Hematopoietic multipotent progenitor cell treated with erythropoietin and hydrocortisone succinate and interleukin-3 and kit ligand, for 15 days (in vitro differentiated cells): Measurements from ENCODE around the gene EFHD2.
"Not testable (repeated sequence)": the region's sequence is repeated elsewhere in the genome, so short reads cannot be mapped to it uniquely, and the experiment has no call there.

ENCODE experiments used
- DNase-seq: peaks from one replicate; pipeline ENCODE4 v3.0.0-alpha.2; 2015; ENCODE audit warnings: low spot score

EFHD2 gene

DNA sequence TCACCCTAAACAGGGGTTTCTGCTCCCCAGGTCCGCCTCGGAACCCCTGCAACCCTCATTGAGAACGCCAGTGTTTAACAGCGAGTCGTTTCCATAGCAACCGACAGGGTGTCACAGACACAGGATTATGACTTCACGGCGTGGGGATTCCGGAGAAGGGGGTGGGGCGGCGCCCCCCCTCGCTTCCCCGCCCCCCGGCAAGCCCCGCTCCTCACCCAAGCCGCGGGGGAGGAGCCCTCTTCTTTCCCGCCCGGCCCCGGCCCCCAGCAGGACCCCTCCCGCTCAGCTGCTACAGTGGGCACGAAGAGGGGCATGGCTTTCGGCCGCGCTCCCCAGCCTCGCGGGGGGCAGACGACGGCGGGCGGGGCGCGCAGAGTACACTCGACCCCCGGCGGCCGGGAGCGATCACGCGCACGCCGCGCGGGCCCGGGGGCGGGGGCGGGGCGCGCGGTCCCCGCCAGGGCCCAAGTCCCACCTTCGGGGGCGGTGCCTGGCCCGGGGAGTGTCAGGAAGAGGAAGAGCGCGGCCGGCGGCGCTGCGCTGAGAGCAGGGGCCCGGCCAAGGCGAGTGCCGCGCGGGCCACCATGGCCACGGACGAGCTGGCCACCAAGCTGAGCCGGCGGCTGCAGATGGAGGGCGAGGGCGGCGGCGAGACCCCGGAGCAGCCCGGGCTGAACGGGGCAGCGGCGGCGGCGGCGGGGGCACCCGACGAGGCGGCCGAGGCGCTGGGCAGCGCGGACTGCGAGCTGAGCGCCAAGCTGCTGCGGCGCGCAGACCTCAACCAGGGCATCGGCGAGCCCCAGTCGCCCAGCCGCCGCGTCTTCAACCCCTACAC is at the start of gene EFHD2:
EFHD2 (plus strand) TSS at position 501 of the 835 bp plus-strand sequence; CDS start at position 585, 84 bp downstream.
- peak; percentile 38 for DNase-seq

DNA sequence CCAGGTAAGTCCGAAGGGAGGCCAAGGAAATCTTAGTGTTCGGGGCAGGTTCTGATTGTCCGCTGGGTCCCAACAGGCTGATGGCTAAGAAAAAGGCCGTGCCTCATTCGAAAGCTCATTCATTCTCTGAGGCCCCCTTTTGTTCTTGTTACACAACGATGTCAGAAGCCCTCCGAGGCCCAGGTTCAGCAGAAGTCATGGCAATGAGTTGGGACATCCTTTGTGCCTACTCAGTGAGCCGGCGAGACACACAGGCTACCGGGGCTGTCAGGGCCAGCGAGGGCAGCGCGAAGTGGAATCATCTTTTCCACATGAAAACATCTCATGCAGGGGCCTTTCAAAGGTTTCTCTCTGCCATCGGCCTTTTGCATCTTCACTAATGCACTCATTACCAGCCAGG is 49.0 kb upstream of the EFHD2 start:
- DNase-seq, result no peak

- no peak for DNase-seq
Measured at GRCh38 chr1:15362096-15362736, 47.5 kb upstream of the EFHD2 start.

DNA sequence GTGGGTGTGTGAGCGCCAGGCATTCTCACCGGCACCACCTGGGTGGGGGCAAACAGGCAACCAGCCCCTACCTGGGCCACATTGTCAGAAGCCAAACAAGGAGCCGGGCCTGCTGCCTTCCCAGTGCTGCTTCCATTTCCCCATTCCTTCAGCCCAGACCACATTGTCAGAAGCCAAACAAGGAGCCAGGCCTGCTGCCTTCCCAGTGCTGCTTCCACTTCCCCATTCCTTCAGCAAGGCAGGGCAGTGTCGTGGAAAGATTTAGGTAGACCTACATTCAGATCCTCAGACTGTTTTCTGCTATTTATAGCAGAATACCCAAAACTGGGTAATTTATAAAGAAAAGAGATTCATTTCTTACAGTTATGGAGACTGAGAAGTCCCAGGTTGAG is 47.0 kb upstream of the EFHD2 start:
- DNase-seq, result no peak

DNA sequence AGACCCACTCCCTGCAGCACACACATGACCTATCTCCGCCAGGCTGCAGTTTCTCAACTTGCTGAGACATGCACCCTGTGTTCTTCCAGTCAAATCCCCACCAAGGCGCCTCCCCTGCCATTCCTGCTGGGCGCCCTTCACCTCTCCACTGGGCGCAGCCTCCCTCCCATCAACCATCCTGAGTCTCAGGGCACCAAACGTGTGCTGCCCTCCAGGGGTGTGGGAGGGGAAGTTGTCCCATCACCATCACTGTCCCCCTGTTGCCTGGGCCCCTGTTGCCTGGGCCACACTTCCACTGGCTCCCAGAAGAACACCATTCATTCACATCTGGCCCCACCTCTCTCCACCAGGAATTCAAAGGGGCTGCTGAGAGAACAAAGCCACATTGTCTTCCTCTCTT is 44.9 kb upstream of the EFHD2 start:
- DNase-seq, result no peak

- no peak for DNase-seq
Measured at GRCh38 chr1:15368888-15369287, 40.8 kb upstream of the EFHD2 start.

- DNase-seq, result no peak
Measured at GRCh38 chr1:15370268-15370667, 39.4 kb upstream of the EFHD2 start.

- no peak for DNase-seq
Measured at GRCh38 chr1:15370781-15371520, 38.7 kb upstream of the EFHD2 start.

- no peak for DNase-seq
Measured at GRCh38 chr1:15371610-15372545, 37.8 kb upstream of the EFHD2 start.

DNA sequence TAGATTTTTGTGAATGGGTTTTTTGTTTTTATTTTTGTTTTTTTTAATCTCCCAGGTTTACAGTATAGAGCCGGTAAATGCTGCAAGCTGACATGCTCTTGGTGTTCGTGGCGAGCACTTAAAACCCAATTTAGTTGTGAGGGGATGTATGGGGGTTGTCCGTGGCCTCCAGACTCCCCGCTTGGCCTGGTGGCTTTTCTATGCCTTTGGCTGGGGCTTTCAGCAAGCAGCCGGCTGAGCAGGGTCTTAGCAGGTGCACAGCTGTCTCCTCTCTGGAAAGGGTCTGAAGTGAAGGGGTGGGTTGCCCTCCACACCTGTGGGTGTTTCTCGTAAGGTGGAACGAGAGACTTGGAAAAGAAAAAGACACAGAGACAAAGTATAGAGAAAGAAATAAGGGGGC is 31.0 kb upstream of the EFHD2 start:
- DNase-seq, result no peak

GRCh38 chr1:15379151-15379550 is 30.5 kb upstream of the EFHD2 start:
- DNase-seq, result not testable (repeated sequence)

DNA sequence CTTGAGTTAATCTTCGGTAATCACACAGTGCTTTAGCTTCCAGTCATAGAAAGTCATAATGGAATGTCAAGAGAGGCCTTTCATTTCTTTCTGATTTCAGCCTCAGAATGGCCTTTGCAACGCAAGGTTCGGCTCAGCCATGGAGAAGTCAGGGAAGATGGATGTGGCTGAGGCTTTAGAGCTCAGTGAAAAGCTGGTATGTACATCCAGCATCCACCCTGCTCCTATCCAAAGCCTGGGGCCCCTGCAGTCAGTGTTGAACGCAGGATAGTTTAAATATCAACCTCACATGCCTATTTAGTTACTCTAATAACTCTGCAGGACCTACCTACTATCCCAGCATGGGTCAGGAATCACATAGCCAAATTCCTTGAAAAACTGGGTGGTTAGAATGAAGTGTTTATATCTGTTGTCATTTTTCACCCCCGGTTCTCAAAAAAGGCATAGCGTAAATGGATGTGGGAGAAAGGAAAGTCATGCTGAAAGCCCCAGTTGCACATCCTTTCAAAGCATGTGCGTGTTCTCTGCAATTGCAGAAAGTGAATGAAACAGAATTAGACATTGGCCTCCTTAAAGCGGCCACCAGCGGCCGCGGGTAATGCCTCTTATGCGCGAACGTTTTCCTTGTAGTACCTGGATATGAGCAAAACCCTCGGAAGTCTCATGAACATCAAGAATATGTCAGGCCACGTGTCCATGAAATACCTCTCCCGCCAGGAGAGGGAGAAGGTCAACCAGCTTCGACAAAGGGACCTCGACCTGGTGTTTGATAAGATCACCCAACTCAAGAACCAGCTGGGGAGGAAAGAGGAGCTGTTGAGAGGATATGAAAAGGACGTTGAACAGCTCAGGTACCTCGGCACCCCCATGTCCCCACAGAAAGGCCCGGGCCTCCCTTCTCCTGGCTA is 28.8 kb upstream of the EFHD2 start:
- DNase-seq, result no peak

DNA sequence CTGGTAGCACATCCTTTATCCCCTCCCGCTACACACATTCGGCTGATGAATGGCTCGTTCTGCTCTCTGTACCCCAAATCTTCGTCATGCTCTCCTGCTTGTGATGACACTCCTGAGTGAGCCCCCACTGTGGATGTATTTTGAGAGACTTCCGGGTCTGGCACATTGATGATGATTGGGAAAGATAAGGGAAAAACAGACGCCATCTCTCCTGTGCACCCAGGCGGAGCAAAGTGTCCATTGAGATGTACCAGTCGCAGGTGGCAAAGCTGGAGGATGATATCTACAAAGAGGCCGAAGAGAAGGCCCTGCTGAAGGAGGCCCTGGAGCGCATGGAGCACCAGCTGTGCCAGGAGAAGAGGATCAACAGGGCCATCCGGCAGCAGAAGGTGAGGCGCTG is 27.9 kb upstream of the EFHD2 start:
- DNase-seq, result no peak

DNA sequence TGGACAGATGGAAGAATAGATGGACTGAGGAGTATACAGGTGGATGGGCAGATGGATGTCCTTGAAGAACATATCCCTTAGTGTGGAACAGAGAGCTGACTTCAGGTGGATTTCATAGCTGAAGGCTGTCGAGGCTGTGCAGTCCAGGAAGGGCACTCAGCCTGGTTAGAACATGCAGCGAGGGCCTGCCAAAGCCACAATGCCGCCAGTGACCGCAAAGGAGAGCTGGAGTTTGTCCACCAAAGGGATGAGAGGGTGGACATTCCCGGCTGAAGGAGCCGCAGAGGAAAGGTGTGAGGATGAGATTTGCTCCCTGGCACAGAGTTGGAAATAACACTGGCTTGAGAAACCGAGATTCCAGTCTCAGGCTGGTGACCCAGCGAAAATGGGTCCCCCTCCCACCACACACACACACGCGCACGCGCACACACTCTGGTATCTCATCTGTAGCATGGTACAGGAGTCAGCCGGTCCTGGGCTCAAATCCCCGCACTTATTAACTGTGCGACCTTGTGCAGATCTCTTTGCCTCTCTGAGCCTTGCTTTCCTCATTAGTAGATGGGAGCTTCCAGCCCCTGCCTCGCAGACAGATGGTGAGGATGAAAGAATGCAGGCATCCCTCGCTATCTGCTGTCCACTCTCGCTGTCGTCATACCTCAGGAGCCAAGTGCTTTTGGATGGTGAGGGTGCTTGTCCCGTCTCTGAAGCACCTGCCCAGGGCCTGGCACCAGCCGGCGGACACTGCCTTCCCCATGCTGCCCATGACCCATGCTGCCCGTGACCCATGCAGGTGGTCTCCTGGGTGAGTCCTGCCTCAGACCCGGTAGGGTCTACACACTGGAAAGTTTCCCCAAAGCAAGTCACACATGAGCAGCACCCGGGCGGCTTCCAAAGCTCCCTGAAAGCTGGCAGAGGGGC is 26.8 kb upstream of the EFHD2 start:
- DNase-seq, result no peak

DNA sequence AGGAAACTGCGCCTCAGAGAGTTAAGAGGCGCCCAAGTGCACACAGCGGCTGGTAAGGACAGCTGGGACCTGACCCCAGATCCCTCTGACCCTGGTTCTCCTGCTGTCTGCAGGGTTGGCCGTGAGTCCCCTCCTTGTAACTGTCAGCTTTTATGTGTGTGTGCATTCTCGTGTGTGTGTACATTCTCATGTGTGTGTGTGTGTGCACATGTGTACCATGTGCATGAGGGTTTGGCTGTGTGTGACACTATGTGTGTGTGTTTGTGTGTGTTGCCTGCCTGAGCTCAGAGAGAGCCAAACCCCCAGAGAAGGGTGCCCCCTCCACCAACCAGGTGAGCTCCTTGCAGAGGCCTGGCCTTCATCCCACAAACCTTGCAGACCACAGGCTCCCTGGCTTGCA is 25.9 kb upstream of the EFHD2 start:
- no peak for DNase-seq

GRCh38 chr1:15384301-15384901 is 25.3 kb upstream of the EFHD2 start:
- DNase-seq, result no peak

- no peak for DNase-seq
Measured at GRCh38 chr1:15385420-15385819, 24.3 kb upstream of the EFHD2 start.

DNA sequence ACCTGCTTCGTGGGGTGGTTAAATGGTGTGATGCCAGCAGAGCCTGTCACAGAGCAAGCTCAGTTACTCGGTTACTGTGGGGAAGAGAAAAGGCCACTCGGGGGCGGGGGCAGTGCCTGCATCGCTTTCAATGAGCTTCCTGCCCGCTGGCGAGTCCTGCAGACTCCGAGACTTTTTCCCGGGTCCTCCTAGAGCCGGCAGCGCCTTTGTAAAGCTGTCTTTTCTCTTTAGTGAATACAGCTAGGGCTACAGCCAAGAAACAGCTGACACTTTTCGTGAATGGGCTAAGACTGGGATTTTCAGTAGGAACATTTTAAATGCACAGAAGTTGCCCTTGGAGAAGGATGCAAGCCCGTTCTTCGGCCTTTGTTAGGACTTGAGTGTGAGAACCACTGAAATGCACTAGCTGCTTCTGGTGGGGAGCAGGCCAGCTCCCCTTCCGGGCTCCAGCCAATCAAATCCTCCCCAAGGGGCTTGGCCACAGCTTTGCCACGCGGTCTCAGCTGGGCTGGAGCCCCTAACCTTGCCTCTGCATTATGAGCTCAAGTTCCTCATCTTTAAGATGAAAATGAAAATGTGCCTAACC is 23.4 kb upstream of the EFHD2 start:
- no peak for DNase-seq
